HG02678 (cell line): Measurements from ENCODE around the gene PSD4.
A peak's percentile ranks its signal among the peaks of the same experiment; 100 is the strongest.

Experiments
- ATAC-seq: cut with Tn5 transposase; IDR thresholded peaks from one replicate; pipeline ENCODE4 v1.9.1; 2021; ENCODE audit warnings: mild to moderate bottlenecking, moderate library complexity; ENCODE audit not compliant: unreplicated experiment

Gene PSD4

DNA sequence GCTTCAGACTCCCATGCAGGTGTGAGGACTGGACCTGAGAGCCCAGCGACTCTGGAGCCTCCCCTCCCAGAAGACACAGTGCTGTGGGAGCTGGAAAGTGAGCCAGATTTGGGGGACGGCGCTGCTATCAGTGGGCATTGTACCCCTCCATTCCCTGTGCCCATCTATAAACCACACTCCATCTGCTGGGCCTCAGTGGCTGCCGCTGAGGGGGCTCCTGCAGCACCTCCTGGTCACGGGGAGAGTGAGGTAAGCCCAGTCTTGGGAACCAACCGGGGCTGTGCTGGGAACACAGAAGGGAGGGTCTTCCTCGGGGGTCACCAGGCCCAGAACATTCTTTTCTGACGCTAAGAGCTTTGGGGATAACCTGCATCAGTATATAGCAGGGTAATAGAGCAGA is 9.5 kb downstream of the PSD4 start:
- ATAC-seq = no peak

DNA sequence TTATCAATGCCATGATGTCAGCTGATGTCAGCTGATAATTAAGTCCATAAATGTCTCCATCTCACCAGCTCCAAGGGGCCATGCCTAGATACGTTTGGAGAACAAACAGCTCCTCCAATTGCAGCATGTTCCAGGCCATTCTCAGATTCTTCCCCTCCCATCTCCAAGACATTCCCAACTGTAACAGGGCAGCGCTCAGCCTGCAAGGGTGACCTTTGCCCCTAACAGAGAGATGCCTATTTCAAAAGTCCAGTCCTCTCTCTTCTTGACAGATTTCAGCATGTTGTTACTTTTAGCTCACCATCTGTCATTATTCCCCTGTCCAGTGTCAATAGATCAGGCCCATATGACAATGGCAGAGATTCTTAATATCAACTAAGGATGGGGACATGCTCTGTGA is 9.9 kb downstream of the PSD4 start:
- ATAC-seq = no peak

DNA sequence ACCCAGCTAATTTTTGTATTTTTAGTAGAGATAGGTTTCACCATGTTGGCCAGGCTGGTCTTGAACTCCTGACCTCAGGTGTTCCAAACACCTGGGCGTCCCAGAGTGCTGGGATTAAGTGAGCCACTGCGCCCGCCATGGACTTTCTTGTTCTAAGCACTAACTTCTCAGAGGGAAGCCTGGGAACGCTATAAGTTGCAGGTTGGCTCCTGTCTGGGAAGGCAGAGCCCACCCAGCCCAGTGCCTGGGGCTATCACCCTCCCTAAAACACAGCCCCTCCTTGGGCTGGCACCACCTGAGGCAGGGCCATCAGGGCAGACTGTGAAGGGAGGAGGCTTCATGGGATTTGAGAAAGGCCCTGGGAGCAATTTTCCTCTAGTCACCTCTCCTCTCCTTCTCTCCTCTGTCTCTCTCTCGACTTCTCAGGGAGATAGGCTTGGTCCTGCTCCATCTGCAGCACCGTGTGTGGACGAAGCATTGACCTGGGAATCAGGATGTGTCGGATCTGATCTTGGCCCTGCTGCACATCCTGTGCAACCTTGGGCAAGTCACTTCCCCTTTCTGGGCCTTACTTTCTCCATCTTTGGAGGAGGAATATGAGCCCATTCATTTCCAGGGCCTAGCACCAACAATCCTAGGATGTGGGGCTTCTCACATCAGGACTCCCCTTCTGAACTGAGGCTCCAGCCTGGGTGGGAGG is 10.9 kb downstream of the PSD4 start:
- no peak for ATAC-seq

DNA sequence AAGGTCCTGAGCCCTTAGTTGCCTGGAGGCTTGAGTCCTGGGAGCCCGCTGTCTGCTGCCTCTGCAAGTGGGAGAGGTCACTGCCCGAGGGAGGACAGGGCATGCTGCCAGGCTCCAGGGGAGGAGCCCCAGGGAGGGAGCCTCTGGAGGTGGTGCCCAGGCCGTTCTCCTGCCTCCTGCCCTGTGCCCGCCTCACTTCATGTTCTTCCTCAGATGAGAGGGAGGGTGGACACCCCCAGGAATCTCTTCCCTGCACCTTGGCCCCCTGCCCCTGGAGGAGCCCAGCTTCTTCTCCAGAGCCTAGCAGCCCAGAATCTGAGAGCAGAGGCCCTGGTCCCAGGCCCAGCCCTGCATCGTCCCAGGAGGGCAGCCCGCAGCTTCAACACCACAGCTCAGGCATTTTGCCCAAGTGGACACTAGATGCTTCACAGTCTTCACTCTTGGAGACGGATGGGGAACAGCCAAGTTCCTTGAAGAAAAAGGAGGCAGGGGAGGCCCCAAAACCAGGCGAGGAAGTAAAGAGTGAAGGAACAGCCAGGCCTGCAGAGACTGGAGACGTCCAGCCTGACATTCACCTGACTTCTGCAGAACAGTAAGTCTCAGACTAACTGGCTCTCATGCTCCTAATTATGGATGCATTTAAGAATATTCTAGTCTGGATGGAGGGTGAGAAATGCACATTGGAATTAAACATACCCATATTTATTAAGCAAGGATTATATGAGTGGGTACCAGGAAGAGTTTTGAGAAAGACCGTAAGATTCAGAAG is 12.1 kb downstream of the PSD4 start:
- no peak for ATAC-seq

DNA sequence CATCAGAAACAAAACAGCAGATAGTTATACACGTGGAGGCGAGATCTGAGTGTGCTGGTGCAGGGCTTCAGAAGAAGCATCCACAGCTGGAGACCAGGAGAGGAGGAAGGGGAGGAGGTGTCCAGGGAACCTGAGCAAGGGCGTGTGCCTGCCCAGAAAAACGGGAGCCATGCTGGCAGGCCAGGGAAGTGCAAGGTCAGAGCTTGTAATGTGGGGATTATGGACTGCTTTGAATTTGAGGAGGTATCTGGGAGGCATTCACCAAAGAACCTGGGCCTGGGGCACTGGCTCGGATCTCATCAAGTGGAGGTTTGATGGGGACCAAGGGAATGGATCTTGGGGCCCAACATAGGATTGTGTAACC is 12.6 kb downstream of the PSD4 start:
- ATAC-seq = no peak

DNA sequence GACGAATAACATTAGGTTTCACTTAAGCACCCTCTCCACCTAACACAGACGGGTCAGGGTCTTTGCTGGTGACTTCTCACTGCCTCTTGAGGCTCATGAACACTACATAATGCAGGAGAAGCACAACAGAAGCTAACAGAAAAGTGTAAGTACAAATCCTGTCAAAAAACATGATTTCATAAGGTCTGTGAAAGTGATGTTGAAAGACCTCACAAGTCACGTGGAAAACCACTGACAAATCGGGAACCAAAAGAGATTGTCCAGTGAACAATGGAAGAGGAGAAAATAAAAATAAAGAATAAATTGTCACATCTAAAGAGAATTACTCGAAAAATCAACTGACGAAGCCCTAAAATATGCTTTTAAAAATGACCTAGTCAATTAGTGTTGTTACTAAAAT is 14.0 kb downstream of the PSD4 start:
- no peak for ATAC-seq

DNA sequence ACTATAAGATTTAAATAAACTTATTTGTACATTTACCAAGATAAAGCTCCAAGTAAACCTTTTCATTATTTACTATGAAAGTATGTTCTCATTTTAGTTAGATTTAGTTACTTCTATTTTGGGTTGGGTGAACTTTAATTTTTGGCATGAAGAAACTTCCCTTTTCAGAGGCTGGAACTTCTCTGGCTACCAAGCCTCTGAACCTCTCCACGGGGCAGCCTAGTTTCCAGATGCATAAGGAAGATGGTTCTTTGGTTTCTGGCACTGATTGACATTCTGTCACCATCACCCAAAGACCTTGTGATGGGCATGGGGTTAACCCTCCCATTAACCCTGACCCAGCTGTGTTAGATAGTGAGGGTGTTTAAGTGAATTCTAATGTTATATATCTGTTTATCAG is 17.1 kb downstream of the PSD4 start:
- ATAC-seq = no peak

DNA sequence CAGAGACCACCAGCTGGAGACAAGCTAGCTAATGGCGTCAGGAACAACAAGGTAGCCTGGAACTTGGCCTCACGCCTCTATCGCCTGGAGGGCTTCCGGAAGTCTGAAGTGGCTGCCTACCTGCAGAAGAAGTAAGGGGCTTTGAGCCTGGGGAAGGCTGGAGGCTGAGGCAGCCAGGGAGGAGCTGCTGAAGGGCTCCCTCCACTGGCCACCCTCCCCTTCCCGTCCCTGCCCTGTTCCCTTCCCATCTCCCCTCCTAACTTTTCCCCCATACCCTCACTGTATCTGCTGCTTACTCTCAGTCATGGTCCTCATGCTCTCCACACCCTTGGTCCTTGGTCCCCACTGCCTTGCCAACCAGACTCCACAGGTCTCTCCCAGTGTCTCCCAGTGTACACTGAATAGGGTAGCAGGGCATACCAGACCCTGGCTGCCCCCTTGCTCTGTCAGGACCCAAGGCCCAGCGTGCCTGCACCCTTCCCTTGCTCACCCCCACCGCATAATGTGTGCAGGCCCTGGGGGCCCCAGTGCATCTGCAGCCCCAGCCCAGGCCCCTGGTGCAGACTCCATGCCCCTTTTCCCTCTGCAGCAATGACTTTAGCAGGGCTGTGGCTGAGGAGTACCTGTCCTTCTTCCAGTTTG is 18.8 kb downstream of the PSD4 start:
- no peak for ATAC-seq

DNA sequence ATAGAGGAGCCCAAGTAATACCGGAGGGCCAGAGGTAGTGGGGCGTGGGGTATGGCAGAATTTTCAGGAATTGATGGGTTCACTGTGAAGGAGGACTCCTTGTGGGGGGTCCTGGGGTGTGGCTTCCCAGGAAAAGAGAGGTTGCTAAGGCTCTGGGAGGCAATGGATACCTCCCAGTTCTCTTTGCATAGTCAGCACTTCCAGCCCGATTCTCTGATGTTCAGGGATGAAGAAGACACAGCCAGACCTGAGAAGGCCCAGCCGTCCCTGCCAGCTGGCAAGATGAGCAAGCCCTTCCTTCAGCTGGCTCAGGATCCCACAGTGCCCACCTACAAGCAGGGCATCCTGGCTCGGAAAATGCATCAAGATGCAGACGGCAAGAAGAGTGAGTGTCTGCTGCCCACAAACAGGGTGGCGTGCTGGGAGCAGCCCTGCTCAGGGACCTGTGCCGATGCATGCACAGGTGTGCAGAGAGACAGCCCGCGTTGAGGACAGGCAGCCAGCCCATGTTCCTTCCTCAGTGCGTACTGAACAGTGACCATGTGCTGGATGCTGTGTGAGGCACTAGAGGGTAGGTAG is 22.2 kb downstream of the PSD4 start:
- ATAC-seq = no peak

DNA sequence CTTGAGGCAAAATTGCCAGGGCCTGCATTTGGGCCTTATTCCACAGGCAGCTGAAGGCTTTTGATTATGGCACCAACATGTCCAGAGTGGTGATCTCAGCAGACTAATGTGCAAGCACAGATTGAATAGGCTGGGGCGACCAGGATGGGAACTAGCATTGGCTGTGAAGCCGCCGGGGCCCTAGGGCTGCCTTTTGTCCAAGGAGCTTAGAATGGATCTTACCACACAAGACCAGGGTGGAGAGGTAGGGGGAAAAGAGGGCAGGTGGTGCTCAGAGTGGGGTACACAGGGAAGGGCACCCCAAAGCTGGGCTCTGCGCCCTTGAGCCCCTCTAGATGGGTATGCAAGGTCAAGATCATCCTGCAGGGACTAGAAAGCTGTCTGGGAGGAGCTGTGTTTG is 23.1 kb downstream of the PSD4 start:
- no peak for ATAC-seq

DNA sequence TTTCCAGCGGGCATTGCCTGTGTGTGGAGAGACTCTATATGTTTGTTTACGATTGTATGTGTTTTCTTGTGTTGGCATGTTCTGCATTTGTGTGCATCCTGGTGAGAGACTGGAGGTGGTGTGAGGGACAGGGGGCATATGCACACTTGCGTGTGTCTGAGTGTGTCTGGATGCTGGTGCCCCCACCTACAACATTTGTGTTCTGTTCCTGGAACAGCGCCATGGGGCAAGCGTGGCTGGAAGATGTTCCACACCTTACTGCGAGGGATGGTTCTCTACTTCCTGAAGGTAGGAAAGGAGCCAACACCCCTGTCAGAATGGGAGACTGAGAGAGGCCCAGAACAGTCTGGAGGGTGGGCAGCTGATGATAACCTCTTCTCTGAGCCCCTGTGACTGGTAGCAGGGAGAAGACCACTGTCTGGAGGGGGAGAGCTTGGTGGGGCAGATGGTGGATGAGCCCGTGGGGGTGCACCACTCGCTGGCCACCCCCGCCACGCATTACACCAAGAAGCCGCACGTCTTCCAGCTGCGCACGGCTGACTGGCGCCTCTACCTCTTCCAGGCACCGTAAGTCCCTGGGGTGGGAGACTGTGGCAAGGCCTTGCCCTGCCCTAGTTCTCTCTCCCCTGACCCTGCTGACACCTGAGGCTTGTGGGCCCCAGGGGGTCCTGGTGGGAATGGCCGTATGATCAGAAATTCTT is 23.7 kb downstream of the PSD4 start:
- ATAC-seq = no peak

DNA sequence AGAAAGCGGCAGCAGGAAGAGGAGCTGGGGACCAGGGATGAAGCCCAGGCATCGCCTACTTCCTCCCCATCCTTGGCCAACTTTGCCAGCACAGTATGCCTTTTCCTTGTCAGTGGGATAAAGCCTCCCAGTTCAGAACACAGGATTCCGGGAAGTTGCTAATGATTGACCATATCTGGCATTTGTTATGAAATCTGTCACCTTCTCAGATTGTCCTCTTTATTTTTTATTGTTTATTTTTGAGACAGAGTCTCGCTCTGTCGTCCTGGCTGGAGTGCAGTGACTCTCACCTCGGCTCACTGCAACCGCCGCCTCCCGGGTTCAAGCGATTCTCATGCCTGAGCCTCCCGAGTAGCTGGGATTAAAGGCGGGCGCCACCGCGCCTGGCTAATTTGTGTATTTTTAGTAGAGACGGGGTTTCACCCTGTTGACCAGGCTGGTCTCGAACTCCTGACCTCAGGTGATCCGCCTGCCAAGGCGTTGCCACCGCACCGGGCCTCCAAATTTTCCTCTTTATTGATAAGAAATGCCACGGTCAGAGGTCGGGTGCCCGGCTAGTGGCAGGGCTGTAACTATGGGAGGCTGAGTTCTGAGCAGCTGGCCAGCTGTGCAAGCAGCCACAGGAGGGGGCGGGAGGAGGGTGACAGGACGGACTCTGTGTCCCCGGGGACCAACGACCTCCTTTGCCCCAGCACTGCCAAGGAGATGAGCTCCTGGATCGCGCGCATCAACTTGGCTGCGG is 24.4 kb downstream of the PSD4 start:
- peak; percentile 21 for ATAC-seq

DNA sequence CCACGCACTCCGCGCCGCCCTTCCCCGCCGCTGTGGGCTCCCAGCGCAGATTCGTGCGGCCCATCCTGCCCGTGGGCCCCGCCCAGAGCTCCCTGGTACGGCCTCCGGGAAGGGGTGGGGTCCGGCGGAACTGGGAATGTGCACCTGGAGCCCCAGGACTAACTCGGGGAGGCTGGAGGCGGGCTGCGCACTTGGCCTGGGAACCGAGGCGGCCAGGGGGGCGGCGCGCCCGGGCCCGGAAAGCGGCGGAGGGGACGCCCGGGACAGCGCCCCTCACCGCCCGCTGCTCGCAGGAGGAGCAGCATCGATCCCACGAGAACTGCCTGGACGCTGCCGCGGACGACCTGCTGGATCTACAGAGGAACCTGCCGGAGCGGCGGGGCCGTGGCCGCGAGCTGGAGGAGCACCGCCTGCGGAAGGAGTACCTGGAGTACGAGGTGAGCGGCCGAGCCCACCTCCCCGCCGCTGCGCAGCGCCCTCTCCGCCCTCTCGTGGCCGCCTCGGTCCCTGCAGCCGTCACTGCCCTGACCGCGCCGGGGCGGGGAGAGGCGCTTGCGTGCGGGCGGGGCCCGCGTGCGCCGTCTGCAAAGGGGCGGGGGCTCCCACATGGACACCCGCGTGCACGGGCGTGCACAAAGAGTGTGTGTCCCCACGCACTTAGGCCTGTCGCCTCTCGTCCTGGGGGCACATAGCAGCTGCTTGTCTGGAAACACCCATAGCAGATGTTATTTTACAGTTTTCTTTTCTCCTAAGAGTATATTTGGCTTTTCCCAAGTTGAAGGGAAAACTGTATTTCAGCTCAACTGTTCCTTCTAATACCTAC is 25.2 kb downstream of the PSD4 start:
- ATAC-seq = peak; percentile 73

DNA sequence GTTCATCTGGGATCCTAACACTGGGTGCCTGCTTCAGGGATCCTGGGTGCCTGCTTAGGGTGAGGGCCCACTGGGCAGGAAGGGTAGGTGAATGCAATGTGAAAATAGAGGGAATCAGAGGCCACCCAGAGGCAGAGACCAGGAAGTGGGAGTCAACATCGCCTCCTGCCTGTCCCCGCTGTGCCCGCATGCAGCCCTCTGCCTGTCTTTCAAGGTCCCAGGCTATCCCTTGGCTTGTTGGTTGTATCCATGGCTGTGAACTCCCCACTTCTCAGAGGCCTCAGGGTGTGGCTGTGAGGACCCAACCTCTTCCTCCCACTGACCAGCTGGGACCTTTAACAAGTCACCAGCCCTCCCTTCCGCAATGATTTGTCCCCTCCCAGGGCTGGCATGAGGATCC is 26.5 kb downstream of the PSD4 start:
- no peak for ATAC-seq

DNA sequence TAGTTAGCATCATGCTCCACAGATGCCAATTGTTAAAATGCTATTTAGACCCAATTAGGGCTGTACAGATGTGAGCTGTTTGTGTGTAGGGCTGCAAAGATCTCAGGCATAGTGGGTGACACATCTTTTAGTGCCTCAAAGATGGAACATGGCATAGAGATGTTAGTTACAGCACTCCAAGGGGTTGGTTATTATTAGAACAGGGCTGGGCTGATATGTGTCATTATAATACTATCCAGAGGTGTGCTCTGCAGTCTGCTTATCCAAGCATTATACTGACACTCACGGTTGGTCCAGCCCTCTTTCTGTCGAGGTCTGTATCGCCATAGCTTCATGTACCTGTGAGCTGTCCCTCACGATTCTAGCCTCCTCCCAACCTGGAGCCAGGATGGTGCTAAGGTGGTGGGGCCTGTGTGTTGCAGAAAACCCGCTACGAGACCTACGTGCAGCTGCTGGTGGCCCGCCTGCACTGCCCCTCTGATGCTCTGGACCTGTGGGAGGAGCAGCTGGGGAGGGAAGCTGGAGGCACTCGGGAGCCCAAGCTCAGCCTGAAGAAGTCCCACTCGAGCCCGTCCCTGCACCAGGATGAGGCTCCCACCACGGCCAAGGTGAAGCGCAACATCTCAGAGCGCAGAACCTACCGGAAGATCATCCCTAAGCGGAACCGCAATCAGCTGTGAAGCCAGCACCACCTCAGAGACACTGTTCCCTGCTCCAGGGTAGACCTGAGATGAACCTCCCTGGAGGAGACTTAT is 27.1 kb downstream of the PSD4 start:
- ATAC-seq = no peak

DNA sequence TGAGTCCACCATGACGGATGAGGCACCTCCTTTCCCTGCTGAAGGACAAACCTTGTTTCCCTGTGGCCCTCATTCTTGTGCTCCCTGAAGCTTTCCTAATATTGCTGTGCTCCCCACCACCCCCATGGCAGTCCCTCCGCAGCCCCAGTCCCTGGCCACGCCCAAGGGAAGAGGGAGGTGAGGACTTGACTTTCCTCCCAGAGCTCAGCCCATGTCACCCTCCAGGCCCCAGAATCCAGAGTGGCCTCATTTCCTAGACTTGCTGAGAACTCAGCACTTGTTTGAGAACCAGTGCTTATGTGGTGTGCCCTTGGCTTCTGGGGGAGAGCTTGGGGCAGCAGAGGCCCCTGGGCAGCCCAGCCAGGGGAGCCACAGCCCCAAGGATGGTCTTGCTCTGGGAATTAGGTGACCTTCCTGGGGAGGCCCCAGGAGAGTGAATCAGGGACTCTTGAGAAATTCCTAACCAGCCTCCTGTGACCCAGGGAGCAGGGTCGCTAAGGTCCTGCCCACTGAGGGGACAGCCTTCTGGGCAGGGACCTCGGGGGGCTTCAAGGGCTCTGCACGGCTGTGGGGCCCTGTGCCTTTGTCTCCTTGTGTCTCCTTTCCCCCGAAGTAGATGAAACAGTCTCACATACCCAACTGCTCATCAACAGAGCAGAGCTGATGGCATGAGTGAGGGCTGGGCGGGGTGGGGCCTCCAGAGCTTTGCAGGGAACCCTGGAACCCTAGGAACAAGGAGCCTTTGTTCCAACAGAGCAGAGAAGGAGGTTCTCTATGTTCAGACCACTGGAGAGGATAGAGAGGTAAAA is 27.9 kb downstream of the PSD4 start:
- ATAC-seq = no peak

DNA sequence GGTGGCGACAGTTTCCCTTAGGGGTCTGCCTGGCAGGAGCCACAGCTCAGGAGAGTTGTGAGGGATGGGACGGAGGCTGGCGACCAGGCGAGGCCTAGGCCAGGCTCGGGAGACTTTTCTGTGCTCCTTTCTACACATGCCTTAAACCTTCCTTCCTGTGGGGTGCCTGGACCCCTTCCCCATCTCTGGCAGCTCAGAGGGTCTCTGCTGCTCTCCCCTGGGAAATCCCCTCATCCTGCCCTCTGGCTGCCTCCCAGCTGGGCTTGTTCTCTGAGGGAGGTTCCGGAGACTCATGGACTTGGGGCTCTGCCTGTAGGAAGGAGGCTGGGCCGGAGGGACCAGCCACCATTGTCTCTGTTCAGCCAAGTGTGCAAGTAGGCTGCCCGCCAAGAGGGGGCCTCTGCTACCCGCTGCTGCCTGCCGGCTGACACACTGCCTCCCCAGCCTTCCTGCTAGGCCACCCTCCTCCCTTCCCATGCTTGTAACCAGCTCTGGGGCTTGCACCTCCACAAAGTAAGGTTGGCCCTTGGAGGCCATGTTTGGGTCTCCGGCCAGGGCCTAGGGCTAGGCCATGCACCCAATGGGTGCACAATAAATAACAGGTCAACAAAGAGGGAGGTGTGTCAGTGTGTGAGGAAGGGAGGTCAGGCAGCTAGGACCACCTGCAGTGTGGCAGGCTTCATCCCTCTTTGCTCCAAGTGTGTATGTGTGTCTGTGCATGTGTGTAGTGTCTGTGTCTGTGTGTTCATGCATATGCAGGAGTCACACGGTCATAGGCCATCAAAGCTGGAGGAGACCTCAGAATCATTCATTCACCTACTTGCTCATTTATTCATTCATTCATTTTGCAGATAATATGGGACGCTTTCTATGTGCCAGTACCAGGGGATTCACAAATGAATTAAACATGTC is 28.8 kb downstream of the PSD4 start:
- no peak for ATAC-seq
